HuH-7 (cell line): ENCODE measurements around the gene CDADC1.

Experiments used
- DNase-seq: peaks from one replicate; pipeline ENCODE4 v3.0.0; 2011; ENCODE audit warnings: low spot score

Gene CDADC1

GRCh38 chr13:49295244-49295643 is 47.5 kb downstream of the CDADC1 start:
- no peak for DNase-seq

GRCh38 chr13:49296659-49297058 is 48.9 kb downstream of the CDADC1 start:
- no peak for DNase-seq

GRCh38 chr13:49297338-49297737 is 49.6 kb downstream of the CDADC1 start:
- DNase-seq = no peak

- DNase-seq = no peak
Observed at GRCh38 chr13:49298416-49298815, 50.7 kb downstream of the CDADC1 start.

GRCh38 chr13:49298903-49299605 is 51.3 kb downstream of the CDADC1 start:
- DNase-seq = no peak

GRCh38 chr13:49300276-49300675 is 52.6 kb downstream of the CDADC1 start:
- no peak for DNase-seq

- DNase-seq = peak; percentile 65
Observed at GRCh38 chr13:49300739-49301589, 53.2 kb downstream of the CDADC1 start.

- DNase-seq = no peak
Observed at GRCh38 chr13:49302222-49302621, 54.5 kb downstream of the CDADC1 start.

- DNase-seq = no peak
Observed at GRCh38 chr13:49302817-49303216, 55.1 kb downstream of the CDADC1 start.

- DNase-seq = peak; percentile 37
Observed at GRCh38 chr13:49303533-49304252, 56.0 kb downstream of the CDADC1 start.

GRCh38 chr13:49304356-49304755 is 56.6 kb downstream of the CDADC1 start:
- no peak for DNase-seq

GRCh38 chr13:49304763-49305700 is 57.3 kb downstream of the CDADC1 start:
- DNase-seq = no peak

GRCh38 chr13:49305792-49306425 is 58.2 kb downstream of the CDADC1 start:
- DNase-seq = no peak

- no peak for DNase-seq
Observed at GRCh38 chr13:49307365-49307764, 59.6 kb downstream of the CDADC1 start.

- no peak for DNase-seq
Observed at GRCh38 chr13:49308097-49308875, 60.6 kb downstream of the CDADC1 start.

GRCh38 chr13:49308921-49309408 is 61.2 kb downstream of the CDADC1 start:
- no peak for DNase-seq

GRCh38 chr13:49310251-49310650 is 62.5 kb downstream of the CDADC1 start:
- DNase-seq = no peak

- no peak for DNase-seq
Observed at GRCh38 chr13:49311816-49312215, 64.1 kb downstream of the CDADC1 start.

GRCh38 chr13:49314344-49314882 is 66.7 kb downstream of the CDADC1 start:
- no peak for DNase-seq

GRCh38 chr13:49315036-49315565 is 67.4 kb downstream of the CDADC1 start:
- DNase-seq = no peak
